ELF-1 (cell line): ENCODE results near the gene SLC25A39.
A peak's percentile ranks its signal among the peaks of the same experiment; 100 is the strongest.
"Not testable (repeated sequence)": the region's sequence is repeated elsewhere in the genome, so short reads cannot be mapped to it uniquely, and the experiment has no call there.

Experiments
- DNase-seq: peaks from one replicate; pipeline ENCODE4 v3.0.0-alpha.2; 2016; ENCODE audit warnings: low read depth, low spot score

The SLC25A39 gene

GRCh38 chr17:44335564-44335963, 10.9 kb upstream of the SLC25A39 start:
- DNase-seq = no peak

- no peak for DNase-seq
Observed at GRCh38 chr17:44334727-44335126, 10.1 kb upstream of the SLC25A39 start.

DNA sequence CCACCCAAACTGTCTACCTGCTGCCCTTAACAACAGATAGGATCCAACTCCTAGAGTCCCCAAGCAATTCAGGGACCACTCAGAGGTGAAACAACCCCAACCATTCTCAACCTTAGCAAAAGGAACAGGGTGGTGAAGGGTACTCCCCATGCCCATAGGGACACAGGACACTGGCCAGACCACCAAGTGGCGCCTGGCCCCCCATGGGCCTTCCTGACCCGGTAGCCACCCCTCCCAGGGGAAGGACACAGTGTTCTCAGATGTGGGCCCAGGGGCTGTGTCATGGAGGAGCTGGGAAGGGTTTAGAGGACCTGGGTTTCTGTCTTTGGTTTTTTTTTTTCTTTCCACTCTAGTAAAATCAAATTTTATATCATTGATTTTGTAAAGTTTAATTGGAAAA, 9.7 kb upstream of the SLC25A39 start:
- no peak for DNase-seq

DNA sequence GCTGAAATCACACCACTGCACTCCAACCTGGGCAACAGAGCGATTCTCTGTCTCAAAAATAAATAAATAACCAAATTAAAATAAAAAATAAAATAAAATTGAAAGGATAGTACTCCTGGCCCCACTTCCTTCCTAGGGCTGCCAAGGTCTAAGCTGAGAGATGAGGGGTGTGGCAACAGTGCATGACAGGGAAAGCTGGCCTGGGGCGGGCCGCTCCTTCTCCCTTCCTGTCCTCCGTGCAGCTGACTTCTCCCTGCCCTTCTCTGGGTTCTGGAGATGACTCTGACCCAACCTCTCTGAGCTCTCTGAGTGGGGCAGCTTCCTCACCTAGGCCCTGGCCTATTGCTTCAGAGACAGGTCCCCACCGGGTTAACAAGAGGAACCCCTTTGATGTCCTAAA, 8.7 kb upstream of the SLC25A39 start:
- DNase-seq = no peak

DNA sequence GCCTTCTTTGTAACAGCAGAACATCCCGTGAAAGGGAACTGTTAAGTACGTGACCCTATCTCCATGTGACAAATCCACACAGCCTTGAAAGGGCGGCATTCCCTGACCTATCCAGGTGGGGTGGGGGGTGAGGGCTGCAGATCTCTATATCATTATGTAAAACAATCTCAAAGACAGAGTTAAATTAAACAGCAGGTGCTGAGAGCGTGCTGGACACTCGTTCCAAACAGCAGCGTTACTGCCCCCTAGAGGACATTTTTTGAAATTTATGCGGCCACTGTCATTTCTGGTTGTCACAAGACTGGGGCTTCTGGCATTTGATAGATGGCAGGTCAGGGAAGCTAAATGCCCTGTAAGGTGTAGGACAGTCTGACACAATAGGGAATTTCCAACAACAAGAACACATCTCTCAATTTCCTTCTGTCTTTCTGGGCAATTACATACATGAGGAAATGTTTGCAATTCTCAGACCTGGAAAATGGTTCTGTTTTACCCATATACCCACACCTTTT, 6.7 kb upstream of the SLC25A39 start:
- peak; percentile 86 for DNase-seq

DNA sequence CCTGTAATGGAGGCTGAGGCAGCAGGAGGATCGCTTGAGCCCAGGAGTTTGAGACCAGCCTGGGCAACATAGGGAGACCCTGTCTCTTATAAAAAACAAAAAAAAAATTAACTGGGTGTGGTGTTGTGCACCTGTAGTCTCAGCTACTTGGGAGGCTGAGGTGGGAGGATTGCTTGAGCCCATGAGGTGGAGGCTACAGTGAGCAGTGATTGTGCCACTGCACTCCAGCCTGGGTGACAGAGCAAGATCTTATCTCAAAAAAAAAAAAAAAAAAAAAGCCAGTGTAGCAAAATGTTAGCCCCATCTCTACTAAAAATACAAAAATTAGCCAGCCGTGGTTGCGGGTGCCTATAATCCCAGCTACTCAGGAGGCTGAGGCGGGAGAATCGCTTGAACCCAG, 5.6 kb upstream of the SLC25A39 start:
- not testable (repeated sequence) for DNase-seq

GRCh38 chr17:44329516-44329915, 4.9 kb upstream of the SLC25A39 start:
- not testable (repeated sequence) for DNase-seq

DNA sequence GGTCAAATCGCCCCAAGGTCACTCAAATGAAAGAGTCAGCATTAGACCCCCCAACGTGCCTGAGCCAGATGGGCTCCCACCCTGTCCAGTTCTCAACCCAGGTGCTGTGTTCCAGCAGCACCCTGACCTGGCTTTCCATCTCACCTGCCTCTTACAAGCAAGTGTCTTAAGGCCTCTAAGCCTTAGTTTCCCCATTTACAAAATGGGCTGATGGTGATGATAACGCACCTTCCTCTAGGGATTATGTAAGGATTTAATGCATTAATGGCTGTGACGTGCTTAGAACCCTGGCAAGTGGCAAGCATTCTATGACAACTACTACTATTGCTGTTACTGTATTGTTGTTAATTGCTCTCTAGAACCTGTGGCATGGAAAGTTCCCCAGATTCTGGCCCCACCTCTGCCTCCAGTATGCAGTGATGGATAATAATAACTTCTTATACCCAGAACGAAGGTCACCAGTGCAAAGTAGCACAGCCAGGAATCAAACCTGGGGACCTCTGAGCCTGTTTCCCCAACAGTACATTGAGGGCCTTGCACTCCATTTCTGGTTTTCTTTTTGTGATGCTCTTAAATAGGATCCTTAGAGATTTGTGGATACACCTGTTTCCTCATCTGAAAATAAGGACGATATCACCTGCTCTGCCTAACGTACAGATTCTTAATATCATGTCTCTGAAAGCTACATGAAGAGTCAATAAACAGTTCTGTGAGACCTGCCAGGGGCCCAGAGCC, 3.3 kb upstream of the SLC25A39 start:
- DNase-seq = no peak

DNA sequence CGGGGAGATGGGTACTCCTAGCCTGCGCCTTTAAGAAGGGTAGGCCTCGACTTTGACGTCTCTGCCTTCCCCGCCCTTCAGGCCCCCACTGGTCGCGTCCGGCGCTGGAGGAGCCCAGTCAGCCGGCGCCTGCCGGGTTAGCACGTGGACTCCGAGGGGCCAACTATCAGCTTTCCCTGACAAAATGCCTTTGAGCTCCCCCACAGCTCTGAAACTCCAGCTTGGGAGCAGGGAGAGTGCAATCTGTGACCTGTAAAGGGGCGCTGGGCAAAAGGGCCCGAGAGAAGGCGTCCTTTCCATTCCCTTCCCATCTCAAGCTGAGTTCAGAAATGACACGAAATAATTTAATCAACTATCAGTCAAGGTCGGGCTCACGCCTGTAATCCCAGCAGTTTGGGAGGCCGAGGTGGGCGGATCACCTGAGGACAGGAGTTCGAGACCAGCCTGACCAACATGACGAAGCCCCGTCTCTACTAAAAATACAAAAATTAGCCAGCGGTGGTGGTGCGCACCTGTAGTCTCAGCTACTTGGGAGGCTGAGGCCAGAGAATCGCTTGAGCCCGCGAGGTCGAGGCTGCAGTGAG, 2.3 kb upstream of the SLC25A39 start:
- DNase-seq = peak; percentile 97

- DNase-seq = no peak
Observed at GRCh38 chr17:44324092-44324570, 492 bp downstream of the SLC25A39 start.

DNA sequence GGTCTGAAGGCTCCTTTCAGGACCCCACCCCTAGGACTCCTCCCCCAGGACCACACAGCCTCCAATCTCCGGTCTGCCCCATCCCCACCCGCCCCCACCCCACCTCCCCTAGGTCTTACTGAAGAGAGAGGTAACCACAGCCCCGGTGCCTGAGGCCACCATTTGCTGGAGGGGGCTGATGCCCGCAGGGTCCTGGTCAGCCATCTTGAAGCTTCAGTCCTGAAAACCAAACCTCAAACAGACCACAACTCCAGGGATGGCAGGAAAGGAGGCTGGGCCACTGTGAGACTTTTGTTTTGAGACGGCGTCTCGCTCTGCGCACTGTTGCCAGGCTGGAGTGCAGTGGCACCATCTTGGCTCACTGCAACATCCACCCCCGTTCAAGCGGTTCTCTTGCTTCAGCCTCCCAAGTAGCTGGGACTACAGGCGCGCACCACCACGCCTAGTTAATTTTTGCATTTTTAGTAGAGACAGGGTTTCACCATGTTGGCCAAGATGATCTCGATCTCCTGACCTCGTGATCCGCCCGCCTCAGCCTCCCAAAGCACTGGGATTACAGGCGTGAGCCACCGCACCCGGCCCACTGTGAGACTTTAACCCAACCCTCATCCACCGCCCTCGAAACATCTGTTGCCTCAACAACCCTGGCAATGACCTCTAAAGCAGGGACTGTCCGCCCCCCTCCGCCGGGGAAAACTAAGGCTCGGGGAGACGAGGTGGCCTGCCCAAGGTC, 1.1 kb downstream of the SLC25A39 start:
- peak; percentile 32 for DNase-seq

DNA sequence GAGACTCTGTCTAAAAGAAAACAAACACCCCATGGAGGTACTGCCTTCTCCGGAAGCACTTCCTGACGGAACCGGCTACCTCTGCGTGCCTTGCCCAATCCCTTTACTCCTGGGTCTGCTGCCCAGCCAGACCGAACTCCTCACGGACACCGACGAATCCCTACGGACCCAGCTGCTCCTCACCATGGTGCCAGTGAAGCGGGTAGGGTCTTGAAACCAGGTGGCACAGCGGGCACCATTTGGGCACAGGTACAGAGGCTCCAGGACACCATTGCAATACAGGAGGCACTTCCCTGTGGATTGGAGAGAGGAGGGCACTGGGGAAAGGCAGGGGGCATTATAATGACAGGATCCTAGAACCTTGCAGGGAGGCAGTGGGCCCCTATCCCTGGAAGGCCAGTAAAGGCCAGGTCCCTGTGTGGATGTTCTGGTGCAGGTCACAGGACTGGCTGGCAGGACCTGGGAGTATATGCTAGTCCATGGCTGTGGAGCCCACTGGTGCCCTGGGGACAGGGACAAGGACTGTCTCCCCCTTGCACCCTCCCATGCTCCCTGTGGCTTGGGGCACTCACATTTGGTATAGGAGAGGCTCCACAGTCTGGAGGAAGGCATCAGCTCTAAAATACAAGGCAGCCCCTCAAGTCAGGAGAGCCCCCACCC, 2.3 kb downstream of the SLC25A39 start:
- no peak for DNase-seq

DNA sequence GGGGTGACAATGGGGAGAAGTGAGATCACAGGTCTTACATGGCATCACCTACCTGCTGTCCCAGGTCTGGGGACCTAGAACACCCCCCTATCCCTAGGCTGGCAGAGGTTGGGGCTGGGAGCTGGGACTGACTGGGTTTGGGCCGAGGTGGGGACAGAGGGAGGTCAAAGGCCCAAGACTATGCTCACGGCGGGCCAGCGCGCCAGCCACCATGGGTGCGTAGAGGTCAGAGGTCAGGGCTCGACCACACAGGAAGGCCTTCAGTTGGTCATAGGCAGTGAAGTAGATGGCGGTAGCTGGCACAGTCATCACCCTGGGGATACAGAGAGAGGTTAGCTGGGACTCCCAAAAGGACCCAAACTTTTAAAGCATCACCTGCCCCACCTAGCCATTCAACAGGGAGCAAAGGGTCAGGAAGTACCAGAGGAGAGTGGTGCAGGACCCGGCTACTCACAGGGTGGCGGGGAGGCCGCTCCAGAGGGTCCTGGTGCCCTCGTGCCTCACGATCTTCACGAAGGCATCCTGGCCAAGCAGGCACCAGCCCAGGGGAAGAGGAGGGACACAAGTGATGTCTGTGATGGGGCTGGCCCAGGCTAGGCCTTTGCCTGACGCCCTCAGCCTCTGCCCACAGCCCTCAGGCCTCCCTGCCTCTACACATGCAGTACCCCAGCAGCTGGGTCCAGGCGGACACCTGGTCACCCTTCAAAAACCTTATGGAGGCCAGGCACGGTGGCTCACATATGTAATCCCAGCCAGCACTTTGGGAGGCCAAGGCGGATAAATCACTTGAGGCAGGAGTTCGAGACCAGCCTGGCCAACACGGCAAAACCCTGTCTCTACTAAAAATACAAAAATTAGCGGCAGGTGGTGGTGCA, 3.1 kb downstream of the SLC25A39 start:
- no peak for DNase-seq

- no peak for DNase-seq
Observed at GRCh38 chr17:44320066-44320465, 4.6 kb downstream of the SLC25A39 start.

- DNase-seq = no peak
Observed at GRCh38 chr17:44318077-44318892, 6.3 kb downstream of the SLC25A39 start.

DNA sequence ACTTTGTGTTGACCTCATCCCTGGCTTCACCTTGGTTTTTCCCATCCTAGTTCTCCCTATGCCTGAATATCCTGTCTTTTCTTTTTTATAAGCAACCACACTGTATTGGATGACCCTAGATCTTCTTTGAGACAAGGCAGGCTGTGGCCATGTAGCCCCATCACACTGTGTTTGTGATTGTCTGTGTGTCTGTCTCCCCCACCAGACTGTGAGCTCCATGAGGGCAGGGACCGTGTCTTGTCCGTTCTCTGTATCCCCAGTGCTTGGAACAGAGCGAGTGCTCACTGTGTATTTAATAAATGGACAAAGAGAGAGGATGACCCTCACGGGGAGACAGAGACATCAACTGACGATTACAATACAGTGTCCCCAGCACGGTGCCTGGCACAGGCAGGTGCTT, 7.1 kb downstream of the SLC25A39 start:
- no peak for DNase-seq

DNA sequence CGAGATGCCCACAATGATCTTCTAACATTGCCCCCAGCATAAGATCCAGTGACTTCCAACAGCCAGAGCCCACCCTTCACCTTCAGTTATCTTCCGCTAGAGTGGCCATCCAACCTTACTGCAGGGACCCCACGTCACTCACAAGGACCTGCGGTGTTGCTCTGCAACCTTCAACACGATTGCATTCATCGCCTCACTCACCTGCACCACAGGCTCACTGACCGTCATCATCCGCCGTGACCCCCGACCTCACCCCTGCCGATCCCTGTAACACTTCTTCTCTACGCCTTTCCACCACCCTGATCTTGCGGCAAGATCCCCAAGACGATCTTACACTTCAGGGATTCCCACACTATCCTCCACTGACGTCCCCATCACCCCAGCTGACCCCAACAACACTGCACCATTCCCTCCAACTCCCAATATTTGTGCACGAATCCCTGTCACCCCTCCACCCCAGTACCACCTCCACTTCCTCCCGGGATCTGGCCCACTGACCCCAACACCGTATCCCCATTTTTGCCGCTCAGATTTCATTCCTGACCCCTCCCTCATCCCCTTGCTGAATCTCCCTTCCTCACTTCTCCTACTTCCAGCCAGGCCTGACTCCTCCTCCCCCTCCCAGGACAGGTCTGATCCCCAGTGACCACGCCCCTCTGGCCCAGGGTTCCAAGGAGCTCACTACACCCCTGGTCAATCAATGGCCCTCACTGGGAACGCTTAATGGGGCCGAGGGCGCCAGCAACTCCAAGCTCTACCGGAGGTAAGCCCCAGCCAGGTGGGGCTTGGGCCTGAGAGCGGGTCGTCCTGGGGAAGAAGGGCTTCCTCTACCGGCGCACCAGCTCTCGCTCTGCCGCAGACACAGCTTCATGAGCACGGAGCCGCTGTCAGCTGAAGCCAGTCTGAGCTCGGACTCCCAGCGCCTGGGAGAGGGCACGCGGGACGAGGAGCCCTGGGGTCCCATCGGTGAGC, 8.6 kb downstream of the SLC25A39 start:
- peak; percentile 86 for DNase-seq

DNA sequence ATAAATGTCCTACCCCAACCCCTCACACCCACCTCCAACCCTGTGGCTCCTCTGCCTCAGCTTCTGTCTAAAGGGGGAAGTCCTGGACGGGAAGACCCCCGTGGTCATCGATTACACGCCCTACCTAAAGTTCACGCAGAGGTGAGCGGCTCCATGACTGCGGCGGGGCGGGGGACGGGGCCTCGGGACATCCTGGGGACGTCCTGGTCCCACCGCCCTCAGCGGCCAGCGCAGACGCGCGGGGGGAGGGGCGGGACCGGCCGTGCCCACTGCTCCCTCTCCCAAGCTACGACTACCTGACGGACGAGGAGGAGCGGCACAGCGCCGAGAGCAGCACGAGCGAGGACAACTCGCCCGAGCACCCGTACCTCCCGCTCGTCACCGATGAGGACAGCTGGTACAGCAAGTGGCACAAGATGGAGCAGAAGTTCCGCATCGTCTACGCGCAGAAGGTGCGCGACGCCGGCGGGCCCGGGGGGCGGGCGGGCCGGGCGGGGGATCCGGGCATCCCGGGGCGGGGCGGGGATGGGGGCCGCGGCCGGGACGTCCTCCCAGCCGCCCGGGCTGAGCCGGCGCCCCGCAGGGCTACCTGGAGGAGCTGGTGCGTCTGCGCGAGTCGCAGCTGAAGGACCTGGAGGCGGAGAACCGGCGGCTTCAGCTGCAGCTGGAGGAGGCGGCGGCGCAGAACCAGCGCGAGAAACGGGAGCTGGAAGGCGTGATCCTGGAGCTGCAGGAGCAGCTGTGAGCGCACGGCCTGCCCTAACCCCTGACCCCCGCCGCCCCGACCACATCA, 9.6 kb downstream of the SLC25A39 start:
- DNase-seq = peak; percentile 69
